Epithelial cell of proximal tubule (primary cell): ENCODE measurements around the gene IL26. TPM values are rescaled to one million over a fixed set of nuclear protein-coding genes. Genes with fewer than 3 reads are reported as not detected.

ENCODE experiments used
- DNase-seq: peaks from one replicate; pipeline ENCODE4 v3.0.0-alpha.2; 2011; ENCODE audit warnings: low read depth
- H3K4me3 ChIP-seq: 2 replicates; pipeline ENCODE4 v1.5.1; 2011; ENCODE audit warnings: low read depth, mild to moderate bottlenecking, low read length
- total RNA-seq: library from RNA; depleted of rRNA; stranded (reverse); fragments of >200 nt; gene quantifications from 2 replicates; pipeline ENCODE4 v1.2.3, GENCODE V29; 2015
- TF ChIP-seq, protein P1 (sequence below): conservative IDR thresholded peaks from 2 replicates; pipeline ENCODE4 v1.5.1; 2012; ENCODE audit warnings: low read depth, mild to moderate bottlenecking, low read length

Gene IL26
- total RNA-seq, 1 donor from 2014 or later: not detected

DNA sequence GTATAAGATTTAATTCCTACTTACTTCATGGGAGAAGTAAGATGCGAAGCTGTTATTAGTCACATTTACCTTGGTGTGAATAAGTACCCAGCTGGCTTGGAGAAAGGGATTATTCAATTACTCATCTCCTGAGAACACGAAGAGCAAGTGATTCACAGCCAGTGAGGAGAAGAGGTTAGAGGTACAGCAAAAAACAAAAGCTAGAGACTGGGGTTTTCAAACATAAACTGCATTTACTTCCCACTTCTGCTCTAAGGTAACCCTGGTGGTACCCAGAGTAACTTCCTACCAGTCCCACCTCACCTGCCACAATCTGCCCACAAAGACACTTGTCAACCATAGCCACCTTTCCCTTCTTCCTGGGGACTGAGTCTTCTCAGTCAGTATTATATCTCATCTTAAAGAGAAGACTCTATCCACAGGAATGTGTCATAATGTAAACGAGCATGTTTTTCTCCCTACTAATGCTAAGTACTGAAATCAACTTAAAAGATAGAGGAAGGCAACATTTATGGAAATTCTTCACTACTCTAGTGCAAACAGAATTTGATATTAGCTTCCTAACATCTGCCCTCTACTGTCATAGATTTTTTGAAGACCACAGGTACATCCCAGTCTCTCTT is 33.8 kb upstream of the IL26 start:
- TF ChIP-seq, protein P1, sequence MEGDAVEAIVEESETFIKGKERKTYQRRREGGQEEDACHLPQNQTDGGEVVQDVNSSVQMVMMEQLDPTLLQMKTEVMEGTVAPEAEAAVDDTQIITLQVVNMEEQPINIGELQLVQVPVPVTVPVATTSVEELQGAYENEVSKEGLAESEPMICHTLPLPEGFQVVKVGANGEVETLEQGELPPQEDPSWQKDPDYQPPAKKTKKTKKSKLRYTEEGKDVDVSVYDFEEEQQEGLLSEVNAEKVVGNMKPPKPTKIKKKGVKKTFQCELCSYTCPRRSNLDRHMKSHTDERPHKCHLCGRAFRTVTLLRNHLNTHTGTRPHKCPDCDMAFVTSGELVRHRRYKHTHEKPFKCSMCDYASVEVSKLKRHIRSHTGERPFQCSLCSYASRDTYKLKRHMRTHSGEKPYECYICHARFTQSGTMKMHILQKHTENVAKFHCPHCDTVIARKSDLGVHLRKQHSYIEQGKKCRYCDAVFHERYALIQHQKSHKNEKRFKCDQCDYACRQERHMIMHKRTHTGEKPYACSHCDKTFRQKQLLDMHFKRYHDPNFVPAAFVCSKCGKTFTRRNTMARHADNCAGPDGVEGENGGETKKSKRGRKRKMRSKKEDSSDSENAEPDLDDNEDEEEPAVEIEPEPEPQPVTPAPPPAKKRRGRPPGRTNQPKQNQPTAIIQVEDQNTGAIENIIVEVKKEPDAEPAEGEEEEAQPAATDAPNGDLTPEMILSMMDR: no peak
- peak; percentile 69 for DNase-seq
- H3K4me3 ChIP-seq: no peak overlapping the region

DNA sequence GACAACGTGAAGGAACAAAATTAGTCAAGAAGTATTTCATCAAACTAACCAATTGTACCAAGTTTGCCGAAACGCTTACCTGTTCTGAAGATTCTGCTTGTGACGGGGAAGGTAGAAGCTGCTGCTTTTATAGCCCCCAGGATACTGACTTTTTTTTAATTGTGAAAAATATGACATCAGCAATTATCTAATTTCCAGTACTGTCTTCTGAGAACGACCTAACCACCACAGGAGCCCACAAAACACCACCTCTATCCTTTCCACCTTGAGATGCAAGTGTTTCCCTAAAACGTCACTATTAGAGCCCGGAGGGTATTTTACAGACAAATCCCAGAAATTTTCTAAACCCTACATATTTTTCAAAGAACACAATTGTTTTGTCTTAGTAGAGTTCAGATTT is 27.9 kb upstream of the IL26 start, which contains the start of gene IL22:
TSS of gene IL22 (minus strand) at position 101 of the 400 bp plus-strand sequence. CDS start 156 bp downstream, outside the sequence.
- no peak for DNase-seq
- TF ChIP-seq, protein P1: no peak
- H3K4me3 ChIP-seq: no peak within 1 kb of the TSS

DNA sequence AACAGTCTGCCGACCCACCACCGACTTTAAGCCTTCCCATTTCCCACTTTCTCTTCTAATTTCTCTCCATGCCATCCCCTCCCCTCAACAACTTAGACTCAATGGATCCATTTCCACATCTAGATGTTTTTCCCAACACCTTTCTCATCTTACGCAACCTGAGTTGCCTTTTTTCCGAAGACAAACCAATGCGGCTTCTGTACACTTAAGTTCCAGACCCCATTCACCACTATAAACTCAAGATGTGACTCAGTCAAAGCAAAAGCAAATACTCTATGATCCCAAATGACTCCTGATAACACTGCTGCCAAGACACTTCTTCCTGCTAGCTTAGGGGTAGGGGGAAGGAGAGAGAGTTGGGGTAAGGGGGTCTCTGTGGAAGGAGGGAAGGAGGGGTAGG is 26.5 kb upstream of the IL26 start:
- H3K4me3 ChIP-seq: no peak overlapping the region
- DNase-seq: no peak
- TF ChIP-seq, protein P1: no peak

DNA sequence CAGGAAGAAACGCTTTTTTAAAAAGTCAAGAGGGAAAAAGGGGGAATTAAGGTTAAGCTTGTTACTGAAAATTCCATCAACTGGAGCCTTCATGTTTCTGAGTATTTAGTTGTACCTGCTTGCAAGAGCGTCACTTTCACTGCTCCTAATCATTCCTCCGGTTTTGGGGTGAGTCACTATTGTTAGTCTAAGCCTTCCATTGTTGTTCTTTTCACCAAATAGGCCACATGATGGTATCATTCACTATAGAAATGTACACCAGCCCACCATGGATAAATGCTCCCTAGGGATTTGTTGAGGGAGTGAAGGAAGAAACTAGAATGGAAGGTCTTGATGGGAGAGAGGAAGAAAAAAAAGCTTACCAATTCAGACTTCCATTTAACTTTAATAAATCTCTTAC is 24.8 kb upstream of the IL26 start:
- TF ChIP-seq, protein P1: no peak
- H3K4me3 ChIP-seq: no peak overlapping the region
- DNase-seq: no peak

DNA sequence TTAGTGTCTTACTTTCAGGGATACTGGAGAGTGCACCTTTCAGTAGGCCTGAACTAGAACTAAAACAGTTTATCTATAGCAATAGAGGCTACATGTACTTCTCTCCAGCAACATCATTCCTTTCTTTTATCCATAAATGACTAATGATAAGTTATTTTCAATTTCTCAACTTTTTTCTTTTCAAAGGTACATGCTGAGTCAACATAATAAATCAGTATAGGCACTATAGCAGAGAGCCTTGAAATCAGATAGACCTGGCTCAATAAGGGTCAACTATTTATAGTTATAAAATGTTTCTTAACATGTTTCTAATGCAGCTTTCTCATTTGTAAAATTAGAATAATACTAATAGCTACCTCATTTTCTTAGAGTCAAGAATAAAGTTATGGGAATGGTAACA is 22.2 kb upstream of the IL26 start:
- TF ChIP-seq, protein P1: no peak
- DNase-seq: no peak
- H3K4me3 ChIP-seq: no peak overlapping the region

DNA sequence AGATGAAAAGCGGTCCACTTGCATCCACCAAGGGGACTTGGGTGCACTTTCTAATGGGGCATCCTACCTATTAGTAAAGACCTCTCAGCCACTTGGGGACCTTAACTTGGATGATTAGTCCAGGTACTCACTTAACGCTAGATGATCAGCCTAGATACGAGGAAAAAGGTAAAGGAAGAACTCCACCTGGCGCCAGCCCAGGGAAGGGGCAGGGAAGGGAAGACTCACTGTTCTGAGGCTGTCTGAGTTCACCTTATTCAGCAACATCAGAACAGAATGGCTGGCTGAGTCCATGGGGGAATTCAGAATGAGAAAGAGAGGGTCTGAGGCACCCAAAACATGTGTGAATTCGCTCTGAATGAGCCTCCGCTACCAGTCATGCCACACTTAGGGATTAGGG is 20.7 kb upstream of the IL26 start:
- no peak for DNase-seq
- TF ChIP-seq, protein P1: no peak
- no peak overlapping the region for H3K4me3 ChIP-seq
